NAMALWA (cell line): ENCODE data around the gene ADIG.
"Not testable (repeated sequence)": the region's sequence is repeated elsewhere in the genome, so short reads cannot be mapped to it uniquely, and the experiment has no call there.

Experiments
- DNase-seq: peaks from one replicate; pipeline ENCODE4 v3.0.0-alpha.2; 2015; ENCODE audit warnings: low spot score

The ADIG gene

DNA sequence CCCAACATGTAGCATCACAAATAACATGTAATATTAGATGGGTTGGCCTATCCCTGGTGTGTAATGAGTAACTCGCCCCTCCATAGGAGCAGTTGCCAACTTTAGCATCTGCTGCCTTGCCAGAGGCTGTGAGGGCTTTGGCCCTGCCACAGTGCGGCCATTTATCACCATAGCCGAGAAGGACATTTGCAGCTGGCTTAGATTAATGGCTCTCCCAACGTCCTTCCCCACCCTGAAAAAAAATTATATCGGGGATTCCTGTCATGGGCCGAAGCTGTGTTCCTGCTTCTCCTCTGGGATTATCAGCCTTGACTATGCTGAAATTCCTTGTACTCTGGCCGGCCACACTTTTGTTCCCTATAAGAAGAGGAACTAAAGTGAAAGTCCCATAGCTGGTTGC, 7.6 kb upstream of the ADIG start:
- DNase-seq = no peak

DNA sequence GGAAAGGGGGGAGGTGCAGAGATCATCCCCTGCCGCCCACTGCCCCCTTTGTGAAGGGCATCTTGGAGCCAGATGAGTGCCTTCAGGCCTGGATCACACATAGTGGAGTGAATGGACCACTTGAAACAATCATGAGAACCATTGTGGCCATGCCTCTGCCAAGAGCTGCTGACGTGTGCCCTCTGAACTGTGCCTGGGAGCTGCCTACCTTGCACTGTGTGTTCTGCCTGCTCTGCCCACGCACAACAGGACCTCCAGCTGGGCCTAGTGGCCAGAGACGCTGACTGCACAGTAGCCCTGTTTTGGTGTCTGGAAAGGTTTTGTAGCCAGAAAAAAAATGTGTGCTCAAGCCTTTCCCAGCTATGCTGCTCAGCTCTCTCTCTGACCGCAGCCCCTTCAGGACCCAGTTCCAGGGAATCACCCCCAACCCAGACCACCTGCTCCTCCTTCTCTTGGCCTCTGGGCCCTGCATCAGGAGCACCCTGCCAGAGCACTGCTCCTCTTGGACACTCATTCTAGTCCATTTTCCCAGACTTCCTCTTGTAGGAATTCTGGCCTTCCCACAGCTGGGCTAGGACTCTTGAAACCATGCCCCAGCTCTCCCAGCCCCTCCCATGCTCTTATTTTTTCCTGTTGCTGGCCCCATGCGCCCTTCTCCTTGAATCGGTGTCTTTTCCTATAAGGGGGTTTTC, 1.6 kb upstream of the ADIG start:
- no peak for DNase-seq

DNA sequence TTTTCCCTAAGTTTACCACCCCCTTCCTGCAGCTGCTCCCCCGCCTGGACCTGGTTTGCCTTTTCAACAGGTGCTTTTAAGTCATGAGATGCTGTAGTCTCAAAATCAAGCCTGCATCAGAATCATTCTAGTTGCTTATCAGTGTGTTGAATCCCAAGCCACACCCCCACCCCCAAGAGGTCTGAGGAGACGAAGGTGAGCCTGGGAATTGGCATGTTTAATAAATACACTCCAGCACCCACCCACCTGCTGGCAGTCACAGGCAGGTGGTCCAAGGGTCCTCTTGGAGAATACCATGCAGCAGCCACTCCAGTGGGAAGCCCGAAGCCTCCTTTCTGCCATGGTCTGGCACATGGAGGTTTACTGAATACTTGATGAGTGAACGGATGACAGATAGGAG, 1.1 kb upstream of the ADIG start:
- DNase-seq = no peak

DNA sequence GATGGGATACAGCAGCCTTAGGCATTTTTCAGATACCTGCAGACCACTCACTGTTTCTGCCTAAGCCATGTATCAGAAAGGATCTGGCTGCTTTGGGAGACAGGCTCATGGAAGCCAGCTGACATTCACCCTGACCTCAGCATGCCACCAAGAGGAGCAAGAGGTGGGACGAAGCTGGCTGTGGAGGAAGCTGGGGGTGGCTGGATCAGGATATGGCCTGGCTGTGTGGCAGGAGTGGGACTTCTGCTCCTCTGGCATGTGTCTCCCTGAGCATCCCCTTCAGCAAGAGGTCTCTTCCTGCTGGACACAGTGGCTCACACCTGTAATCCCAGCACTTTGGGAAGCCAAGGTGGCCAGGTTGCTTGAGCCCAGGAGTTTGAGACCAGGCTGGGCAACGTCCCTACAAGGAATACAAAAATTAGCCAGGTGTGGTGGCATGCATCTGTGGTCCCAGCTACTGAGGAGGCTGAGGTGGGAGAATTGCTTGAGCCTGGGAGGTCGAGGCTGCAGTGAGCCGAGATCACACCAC, 897 bp downstream of the ADIG start:
- no peak for DNase-seq

DNA sequence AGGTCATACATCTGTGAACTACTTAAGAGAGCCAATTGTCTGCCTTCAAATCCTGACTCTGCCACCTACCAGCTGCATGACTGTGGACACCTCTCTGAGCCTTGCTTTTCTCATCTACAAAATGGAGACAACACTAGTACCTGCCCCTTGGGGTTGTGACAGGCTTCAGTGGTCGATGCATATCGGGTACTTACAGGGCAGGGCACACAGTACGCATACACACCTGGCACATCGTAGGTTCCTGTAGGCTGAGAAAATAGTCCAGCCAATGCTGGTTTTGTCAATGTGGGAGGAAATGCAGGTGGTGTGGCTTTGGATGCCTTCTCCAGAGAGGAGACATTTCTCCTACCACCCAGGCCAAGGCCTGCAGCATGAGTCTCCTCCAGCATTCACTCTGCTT, 2.3 kb downstream of the ADIG start:
- no peak for DNase-seq

DNA sequence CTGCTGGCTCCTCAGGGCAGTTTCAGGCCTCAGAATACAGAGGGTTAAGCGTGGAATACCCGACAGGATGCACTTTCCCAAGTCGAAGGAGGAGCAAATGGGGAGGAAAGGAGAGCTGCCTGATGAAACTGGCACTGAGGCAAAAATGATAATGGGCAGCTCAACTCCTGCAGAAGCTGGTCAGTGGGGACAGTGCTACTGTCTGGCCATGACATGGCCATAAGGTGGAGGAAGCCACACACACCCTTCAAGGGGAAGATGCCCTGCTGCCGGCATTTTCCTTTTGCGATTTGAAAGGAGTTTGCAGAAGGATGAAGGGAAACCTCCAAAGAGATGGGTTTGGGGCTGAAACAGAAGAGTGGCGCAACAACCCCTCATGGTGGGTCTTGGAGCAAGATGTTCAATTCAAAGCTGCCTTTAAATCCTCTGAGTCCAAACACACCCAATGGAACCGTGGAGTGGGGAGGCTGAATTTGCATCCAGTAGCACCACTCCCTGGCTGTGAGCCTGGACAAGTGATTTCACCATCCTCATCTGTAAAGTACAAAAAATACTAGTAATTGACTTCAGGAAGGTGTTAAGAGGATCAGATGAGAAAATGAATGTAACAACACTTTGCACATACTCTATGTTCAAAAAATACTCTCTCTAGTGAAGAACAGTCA, 3.2 kb downstream of the ADIG start:
- no peak for DNase-seq

DNA sequence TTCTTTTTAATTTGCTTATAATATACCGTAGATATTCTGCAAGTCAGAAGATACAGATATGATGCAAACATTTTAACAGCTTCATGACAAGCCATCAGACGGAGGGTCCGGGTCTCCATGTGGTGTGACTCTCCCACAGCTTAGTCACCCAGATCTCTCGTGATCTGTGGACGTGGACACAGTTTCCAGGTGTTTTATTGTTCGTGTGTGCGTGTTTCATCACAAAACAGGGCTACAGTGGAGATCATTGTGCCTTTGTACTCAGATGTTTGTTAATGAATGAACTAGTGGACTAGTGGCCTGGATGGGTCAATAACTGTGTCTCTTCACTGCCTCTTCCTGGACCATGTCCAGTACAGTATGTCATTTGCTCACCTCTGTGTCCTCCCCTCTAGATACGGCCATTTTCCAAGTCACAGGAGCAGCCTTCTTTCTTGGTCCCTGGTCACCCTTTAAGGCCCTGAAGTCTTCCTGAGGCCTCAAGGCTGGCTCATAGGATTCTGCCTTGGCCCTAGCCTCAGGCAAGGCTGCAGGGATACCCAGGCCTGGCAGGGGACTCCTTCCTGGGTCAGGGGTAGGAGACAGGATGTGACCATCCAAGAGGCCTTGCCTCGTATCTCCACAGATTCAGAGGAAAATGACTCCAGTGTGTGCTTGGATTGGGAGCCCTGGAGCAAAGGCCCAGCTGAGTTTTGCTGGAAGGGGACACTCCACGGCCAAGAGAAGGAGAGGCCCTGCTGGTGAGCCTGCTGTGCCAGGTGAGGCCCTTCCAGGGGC, 4.6 kb downstream of the ADIG start:
- DNase-seq = no peak

DNA sequence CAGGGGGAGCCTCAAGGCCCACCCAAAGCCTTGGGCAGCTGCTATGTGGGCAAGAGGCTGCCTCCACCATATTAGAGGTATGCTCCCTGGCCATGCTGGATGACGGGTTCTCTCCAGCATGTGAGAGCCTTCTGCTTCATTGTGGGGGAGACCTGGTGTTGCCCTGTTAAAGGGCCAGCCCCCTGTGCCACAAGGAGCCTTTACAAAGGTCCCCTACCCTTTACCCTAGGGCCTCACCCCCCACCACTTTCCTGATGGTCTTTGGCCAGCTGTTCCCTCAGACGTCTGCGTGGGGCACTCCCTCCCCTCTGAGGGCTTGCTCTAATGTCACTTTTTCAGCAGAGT, 5.2 kb downstream of the ADIG start:
- DNase-seq = no peak

DNA sequence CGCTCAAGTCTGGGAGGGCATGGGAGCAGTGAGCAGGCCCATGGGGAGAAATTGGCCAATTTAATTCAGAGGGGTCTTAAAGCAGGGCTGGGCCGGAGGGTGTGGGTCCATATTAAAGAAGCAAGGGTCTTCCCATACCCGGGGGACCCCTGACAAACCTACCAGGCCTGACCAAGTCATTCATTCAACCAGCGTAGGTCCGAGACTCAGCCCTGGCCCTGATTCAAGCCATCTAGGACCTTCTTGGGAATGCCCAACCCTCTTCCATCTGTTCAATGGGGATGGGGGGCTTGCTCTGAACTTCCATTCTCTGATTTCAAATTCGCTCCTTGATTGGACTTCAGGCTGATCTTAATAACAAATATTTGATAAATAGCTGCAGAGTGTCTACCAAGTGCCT, 7.3 kb downstream of the ADIG start:
- DNase-seq = no peak

DNA sequence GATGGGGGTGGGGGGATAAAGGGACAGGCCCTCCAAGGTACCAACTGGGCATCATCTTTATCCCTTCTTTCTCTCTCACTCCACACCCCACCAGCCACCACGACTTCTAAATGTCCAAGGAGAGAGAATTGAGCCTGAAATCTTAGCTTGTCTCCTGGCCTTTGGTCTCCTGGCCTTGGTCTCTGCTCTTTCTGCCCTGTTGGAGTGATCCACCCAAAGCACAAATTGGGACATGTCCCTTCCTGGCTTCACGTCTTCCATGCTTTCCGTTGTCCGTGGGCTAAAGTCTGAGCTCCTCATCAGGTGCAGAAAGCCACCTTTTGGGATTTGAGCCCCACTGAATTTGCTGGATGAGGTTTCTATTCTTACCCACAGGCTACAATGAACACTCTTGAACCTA, 8.4 kb downstream of the ADIG start:
- no peak for DNase-seq

DNA sequence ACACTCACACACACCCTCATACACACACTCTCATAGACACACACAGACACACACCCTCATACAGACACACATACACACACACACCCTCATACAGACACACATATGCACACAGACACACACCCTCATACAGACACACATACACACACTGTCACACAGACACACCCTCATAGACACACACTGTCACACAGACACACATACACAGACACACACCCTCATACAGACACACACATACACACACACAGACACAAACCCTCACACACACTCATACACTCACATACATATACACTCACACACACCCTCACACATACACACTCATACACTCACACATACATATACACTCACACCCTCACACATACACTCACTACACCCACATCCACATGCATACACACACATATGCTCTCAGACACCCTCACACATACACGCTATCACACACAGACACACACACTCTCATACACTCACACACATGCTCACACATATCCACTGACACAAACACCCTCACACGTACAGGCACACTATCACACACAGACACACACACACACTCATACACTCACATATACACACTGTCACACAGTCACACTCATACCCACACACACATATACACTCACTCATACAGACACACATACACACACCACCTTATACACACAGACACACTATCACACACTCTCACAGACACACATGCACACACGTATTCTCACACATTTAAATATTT, 9.1 kb downstream of the ADIG start:
- DNase-seq = no peak

DNA sequence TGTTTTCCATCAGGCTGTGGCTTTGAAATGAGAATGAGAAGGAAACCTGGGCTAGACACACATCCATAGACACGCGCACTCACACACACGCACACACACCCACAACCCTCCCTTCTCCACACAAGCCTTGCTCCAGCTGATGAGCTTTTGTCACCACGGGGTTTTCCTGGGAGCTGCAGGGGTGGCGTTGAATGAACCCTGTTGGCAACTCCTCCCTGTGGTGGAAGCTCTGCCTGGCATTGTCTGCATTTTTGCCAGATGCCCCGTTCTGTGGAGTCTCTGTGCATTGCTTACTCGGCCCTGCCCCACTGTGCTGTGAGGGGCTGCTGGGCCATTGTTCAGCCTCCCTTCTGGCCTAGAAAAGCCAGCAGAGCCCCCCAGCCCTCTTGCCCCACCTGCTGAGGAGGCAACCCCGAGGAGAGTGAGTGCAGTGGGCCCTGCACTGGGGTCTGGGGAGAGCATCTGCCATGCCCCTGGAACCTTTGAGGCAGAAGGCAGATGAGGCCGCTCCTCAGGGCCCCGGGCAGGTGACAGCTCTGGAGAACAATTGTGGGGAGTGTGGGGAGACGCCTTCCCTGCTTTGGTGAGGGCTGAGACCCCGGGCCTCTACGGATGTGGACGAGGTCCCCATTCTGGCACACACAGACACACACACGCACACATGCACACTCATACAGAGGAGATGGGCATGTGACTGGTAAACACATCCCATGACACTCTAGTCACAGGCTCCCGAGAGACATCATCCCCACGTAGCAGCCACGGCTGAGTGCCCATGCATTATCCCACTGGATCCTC, 9.9 kb downstream of the ADIG start:
- no peak for DNase-seq

DNA sequence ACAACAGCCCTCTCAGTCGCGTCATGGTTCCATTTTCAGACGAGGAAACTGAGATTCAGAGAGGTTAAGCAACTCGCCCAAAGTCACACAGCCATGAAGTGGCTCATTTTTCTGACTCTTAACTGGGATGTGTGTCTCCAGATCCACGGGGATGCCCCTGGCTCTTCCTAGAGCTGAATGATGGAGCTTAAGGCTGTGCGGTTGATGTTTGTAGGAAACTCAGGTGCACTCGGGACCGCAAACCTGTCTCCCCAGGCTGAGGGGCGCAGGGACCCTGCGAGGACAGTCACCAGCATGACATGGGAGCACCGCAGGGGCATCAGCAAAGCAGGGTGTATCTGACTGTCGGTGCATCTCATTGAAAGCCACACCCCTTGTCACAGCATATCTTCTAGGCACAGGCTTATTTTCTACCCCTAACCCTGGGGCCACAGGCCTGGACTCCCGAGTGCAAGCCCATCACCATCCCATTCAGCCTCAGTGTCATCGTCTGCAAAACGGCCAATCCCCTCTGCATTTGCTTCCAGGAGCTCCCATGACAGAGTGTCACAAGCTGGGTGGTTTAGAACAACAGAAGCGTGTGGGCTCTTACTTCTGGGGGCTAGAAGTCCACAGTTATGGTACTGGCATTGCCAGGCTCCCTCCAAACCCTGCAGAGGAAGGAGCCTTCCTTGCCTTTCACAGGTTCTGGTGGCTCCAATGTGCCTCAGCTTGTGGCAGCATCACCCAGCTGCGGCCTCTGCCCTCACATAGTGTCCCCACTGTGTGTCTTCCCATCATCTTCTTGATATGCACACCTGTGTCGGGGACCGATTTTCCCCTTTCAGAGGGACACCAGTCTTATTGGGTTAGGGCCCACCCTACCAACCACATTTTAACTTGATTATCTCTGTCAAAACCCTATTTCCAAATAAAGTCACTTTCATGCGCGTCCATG, 10.7 kb downstream of the ADIG start:
- DNase-seq = no peak

DNA sequence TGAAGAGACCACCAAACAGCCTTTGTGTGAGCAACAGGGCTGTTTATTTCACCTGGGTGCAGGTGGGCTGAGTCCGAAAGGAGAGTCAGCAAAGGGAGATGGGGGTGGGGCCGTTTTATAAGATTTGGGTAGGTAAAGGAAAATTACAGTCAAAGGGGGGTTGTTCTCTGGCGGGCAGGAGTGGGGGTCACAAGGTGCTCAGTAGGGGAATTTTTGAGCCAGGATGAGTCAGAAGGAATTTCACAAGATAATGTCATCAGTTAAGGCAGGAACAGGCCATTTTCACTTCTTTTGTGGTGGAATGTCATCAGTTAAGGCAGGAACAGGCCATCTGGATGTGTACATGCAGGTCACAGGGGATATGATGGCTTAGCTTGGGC, 11.4 kb downstream of the ADIG start:
- DNase-seq = not testable (repeated sequence)

DNA sequence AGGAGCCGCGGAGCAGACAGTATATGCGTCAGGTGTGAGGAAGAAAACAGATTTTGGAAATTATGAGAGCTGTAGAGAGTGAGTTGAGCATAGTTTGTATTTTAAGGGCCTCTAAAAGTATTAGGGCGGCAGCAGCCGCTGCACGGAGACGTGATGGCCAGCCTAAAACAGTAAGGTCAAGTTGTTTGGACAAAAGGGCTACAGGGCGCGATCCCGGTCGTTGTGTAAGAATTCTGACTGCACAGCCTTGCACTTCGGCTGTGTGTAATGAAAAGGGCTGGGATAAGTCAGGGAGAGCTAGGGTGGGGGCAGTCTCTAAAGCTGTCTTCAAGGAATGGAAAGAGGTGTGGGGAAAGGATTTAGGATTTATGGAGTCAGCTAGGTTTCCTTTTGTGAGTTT, 13.3 kb downstream of the ADIG start:
- DNase-seq = not testable (repeated sequence)

DNA sequence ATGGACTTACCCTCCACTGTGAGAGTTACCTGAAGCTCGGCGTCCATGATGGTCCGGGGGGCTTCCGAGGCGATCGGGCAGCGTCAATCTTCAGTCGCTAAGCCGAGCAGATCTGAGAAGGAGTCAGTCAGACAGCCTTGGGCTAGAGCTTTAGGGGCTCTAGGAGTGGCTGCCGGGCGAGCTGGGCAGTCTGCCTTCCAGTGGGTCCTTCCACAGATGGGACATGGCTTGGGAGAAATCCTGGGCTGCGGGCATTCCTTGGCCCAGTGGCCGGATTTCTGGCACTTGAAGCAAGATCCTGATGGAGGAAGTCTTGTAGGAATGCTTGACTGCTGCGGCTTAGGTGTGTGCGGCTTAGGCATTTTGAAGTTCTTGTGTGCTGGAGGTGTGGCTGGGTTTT, 14.9 kb downstream of the ADIG start:
- not testable (repeated sequence) for DNase-seq

DNA sequence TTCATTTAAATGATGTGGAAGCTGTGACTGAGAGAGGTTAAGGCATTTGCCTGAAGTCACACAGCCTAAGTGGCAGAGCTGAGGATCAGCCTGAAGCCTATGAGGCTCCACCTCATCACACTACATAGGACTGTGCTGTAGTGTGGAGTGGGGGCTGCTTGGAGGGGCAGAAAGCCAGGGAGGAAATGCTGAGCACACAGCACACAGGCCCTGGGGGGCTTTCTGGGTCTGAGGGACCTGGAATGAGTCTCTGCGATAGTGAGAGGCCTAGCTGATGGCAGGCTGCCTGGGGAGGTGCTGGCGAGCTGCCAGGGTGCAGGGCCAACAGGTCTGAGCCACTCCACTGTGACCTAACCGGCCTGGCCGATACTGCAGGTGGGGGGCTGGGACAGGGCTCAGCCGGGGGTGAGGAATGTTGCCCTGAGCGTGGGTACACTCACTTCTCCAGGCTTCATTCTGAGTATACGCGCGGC, 18.4 kb downstream of the ADIG start:
- no peak for DNase-seq

DNA sequence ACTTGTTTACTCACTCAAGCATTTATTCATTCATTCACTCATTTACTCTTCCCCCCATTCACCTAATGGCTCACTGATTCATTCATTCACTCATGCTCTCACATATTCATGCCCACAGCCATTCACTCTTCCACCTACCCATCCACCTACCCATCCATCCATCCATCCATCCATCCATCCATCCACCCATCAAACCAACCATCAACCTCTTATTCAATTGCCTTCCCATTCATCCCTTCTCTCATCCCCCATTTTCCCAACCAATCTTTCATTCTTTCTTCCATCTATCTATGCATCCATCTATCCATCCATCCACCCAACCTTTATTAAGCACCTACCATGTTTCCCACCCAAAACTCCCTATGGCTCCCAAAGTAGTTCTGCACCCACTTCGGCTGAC, 19.1 kb downstream of the ADIG start:
- DNase-seq = no peak

DNA sequence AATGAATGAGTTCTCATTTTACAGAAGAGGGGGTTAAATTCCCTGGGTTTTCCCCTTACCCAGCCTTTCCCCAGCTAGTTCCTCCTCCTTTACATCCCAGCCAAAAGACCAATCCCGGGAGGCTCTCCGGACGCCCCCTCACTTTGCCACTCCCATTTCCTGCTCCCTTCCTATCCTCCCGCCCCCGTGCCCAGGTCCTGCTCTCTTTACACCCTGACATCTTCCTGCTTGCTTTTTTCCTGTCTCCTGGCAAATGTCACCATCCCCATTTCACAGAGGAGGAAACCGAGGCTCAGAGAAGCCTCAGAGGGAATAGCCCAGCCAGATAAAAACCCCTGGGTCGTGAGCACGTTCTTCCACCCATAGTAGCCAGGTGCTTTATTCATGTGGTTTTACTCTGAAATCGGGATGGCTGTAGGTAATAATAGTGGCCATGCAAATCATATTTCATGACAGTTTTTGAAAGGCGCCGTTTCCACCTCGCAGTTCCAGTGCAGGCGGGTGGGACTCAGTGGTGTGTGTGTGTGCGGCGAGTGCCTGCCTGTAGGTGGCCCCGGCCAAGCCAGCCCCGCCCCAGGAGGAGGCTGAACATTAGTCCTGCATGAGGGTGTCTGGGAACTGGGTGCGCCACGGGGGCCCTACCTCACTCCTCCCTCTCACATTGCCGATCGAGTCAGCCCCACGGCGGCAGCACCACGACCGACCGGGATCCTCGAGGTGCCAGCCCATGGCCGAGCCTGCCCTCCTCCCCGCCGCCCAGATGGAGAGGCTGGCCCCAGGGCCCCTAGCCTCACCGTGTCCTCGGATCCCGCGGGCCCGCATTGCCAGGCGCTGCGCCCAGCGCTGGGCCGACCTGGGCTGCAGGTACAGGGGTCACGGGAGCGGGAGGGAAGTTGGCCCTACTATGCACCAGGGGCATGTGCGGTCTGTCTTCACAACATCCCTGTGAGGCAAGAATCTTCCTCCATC, 20.5 kb downstream of the ADIG start, which contains the start of gene ARHGAP40:
ARHGAP40 (plus strand) TSS at position 594 of the 969 bp plus-strand sequence.
- DNase-seq = peak; percentile 15
